NCI-H128 (cell line): ENCODE measurements around the gene ARPC2.
"Not testable (repeated sequence)": the region's sequence is repeated elsewhere in the genome, so short reads cannot be mapped to it uniquely, and the experiment has no call there.

Experiments
- DNase-seq: peaks from one replicate; lab custom pipeline; 2025; ENCODE audit not compliant: unreplicated experiment; lab: John Stamatoyannopoulos, UW

Gene ARPC2

GRCh38 chr2:218216674-218217359 is at the start of gene ARPC2:
TSS of gene ARPC2 (plus strand) at chr2:218217189. CDS start at chr2:218217471, 282 bp downstream.
- peak; percentile 65 for DNase-seq

GRCh38 chr2:218168016-218168415 is 49.0 kb upstream of the ARPC2 start:
- DNase-seq: no peak

- no peak for DNase-seq
These were observed 48.1 kb upstream of the ARPC2 start for GRCh38 chr2:218168635-218169462.

GRCh38 chr2:218169757-218170546 is 47.0 kb upstream of the ARPC2 start:
- no peak for DNase-seq

- not testable (repeated sequence) for DNase-seq
These were observed 45.2 kb upstream of the ARPC2 start for GRCh38 chr2:218171744-218172143.

- DNase-seq: no peak
These were observed 44.1 kb upstream of the ARPC2 start for GRCh38 chr2:218172845-218173244.

DNA sequence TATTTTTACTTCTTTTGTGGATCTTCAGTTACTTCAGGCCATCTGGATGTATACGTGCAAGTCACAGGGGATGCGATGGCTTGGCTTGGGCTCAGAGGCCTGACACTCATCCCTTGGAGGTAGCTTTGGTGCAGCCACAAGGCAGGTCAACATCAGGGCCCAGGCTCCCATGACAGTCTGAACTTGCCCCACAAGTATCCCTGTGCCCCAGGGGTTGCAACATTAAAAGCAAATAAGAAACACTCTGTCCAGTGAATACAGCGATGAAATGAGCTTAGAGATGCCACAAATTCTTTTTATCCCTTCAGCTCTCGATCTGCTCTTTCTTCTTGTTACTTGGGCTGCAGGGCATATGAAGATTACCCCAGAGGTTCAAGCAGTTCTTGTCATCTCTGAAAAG is 37.2 kb upstream of the ARPC2 start:
- DNase-seq: no peak

DNA sequence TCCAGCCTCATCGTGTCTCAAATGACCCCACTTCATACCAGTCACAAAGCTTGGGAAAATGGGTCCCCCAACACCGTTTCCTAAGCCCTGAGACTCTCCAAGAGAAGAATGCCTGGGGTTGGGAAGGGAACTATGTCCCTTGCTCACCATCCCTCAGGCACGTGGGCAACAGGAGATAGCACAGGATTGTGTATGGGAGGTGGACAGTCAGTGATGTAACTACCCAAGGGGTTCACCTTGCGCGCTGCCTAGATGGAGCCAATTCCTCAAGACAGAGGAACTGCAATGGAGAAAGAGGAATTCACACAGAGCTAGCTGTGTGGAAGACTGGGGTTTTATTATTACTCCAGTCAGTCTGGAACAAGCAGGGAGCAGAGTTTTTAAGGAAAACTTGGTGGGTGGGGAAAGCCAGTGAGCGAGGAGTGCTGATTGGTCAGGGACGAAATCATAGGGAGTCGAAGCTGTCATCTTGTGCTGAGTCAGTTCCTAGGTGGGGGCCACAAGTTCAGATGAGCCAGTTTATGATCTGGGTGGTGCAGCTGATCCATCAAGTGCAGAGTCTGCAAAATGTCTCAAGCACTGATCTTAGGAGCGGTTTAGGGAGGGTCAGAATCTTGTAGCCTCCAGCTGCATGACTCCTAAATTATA is 36.4 kb upstream of the ARPC2 start:
- DNase-seq: no peak

DNA sequence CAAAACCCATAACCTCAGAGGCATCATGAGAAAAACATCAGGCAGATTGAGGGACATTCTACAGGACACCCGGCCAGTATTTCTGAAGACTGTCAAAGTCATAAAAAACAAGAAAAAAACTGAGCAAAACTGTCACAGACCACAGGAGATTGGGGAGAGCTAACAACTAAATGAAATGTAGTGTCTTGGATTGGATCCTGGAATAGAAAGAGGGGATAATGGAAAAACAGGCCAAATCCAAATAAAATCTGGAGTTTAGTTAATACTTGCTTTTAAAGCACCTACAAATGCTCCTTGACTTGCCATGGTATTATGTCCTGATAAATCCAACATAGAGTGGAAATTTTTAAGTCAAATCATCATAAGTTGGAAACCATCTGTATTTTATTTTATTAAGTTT is 32.7 kb upstream of the ARPC2 start:
- no peak for DNase-seq

GRCh38 chr2:218186355-218186766 is 30.6 kb upstream of the ARPC2 start:
- no peak for DNase-seq

DNA sequence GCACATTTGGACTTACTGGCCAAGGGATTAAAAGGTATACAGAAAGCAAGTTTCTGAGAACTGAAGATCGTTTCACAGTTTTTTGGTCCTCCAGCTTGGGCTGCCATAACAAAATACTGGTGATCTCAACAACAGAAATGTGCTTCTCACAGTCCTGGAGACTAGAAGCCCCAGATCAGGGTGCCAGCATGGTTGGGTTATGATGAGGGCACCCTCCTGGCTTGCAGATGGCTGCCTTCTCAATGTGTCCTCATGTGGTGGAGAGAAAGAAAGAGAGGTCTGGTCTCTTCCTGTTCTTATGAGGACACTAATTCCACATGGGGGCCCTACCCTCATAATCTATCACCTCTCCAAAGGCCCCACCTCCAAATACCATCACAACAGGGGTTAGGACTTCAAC is 30.1 kb upstream of the ARPC2 start:
- DNase-seq: no peak

DNA sequence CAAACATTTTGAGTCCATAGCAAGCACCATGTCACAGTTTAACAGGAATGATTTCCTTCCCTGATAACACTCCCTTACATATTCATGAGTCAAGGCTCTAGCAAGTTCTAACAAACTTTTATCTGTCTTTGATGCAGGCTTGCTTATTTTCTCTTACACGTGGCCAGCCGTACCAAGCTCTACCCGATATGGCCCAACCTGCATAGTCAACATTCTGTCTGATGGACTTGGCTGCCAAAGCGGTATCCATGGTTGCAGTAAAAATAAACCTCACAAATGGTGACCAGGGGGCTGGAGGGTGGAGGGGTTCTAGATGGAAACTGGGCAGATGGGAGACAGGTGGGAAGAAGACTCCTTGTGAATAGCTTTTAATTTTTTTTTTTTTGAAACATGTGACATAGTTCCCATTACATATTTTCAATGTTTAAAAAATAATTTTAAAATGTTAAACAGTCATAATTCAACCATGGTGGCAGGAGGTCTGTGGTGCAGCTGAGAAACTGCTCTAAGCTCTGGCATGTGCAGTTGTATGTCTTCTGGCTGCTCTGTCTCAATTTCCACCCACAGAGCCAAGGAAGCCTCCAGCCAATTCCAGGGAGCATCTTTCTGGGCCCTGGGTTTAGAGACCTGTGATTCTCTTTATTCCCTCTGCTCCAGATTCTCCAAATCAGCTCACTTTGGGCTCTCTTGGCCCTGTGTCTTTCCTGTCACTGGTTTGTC is 29.5 kb upstream of the ARPC2 start:
- DNase-seq: no peak

GRCh38 chr2:218188528-218188927 is 28.5 kb upstream of the ARPC2 start:
- DNase-seq: no peak

- DNase-seq: no peak
These were observed 24.0 kb upstream of the ARPC2 start for GRCh38 chr2:218192902-218193430.

DNA sequence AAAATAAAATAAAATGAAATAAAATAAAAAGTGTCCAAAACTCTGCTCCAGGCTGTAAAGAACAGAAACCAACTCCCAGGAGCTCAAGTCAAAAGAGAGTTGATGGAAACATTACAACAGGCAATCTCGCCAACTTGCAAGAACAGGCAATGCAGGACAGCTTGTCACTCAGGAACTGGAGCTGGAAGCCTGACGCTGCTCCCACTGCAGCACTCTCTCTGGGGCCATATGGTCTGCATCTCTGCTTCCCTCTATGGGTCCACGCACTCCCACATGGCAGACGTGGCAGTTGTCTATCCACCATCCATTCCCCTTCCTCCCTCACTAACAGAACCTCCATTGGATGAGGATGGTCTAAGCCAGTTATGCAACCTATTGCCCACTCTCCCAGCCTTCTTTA is 23.3 kb upstream of the ARPC2 start:
- DNase-seq: no peak

DNA sequence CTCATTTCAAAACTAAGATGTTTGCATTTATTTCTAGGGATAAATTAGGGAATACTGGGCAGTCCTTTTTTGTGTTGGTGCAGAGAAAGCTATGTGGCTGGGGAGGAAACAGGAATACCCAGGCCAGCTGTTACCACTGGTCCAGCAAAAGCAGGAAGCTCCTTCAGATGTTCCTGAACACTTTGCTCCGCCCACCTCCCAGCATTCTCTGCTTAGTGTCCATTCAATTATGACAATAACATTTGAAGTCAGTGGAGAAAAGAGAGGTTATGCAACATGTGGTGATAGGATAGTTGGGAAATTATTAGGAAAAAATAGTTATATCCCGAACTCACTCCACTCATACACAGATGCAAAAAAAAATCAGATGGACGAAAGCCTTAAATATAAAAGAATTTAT is 22.1 kb upstream of the ARPC2 start:
- DNase-seq: no peak

GRCh38 chr2:218196974-218197373 is 20.0 kb upstream of the ARPC2 start:
- no peak for DNase-seq

GRCh38 chr2:218202266-218202665 is 14.7 kb upstream of the ARPC2 start:
- no peak for DNase-seq

- no peak for DNase-seq
These were observed 7.9 kb upstream of the ARPC2 start for GRCh38 chr2:218209078-218209477.

GRCh38 chr2:218214116-218214515 is 2.9 kb upstream of the ARPC2 start:
- no peak for DNase-seq
